ENCODE measurements around the gene EMILIN2. TPM values are rescaled to one million over a fixed set of nuclear protein-coding genes. Genes with fewer than 3 reads are reported as not detected.

The EMILIN2 gene
- polyA plus RNA-seq, result 0.22 TPM in 1 of 2 replicates, not detected in the other

DNA sequence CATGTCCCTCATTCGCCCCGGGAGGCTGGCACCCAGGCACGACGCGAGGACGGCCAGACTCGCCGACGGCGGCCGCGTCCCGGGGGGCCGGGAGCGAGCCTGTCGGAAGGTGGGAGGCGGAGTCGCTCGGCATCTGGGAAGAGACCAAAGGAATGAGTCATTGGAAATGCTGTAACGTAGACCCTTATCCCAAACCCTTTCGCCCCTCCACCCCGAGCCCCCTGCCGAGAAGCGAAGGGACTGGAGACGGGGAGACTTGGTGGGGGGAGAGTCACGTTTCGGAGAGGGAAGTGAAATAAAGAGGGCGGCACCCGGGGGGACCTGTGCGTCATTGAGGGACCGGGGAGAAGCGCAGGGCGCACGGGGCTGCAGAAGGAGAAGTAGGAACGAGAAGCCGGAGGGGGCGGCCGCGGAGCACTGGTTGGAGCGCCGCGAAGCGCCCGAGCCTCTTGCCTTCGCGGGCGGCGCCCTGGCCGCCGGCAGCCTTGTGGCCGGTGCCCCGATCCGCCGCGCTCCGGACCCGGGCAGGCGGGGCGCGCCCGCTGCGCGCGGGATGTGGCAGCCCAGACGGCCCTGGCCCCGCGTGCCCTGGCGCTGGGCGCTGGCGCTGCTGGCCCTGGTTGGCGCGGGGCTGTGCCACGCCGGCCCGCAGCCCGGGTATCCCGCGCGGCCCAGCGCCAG lies at the start of gene EMILIN2:
Gene EMILIN2, plus strand, starts transcription at position 371 of the 681 bp plus-strand sequence. Its CDS starts 183 bp downstream, at position 554.

Other genes starting within 250 kb of the EMILIN2 start
- gene SMCHD1, start 191.3 kb upstream of the EMILIN2 start, polyA plus RNA-seq, result 21.6 and 27.2 TPM in 2 replicates
- gene LPIN2, start 166.1 kb downstream of the EMILIN2 start, polyA plus RNA-seq, result 73.7 and 83.9 TPM in 2 replicates

Data from Purkinje cell (primary cell).